Measurements from ENCODE around the gene CDC42BPB.

DNA sequence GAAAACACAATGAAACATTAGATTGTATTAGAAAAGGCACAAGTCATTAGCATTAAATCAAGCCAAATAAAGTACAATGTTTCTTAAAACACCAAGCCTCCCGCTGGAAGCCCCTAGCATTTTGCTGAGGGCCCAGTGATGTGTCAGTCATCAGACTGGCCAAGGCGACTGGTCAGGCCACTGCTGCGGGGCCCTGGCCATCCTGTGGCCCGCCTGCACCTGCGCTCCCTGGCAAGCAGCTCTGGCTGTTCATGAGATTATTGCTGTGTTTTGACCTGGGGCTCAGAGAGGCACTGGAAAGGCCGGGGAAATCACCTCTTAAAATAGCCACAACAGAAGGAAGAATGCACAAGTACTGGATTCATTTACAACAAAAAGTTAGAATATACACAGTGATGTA lies 159.1 kb downstream of the CDC42BPB start:
- no peak for TF ChIP-seq POLR2A (IDR thresholded peaks at IDR 0.05)
- TF ChIP-seq, protein P1, sequence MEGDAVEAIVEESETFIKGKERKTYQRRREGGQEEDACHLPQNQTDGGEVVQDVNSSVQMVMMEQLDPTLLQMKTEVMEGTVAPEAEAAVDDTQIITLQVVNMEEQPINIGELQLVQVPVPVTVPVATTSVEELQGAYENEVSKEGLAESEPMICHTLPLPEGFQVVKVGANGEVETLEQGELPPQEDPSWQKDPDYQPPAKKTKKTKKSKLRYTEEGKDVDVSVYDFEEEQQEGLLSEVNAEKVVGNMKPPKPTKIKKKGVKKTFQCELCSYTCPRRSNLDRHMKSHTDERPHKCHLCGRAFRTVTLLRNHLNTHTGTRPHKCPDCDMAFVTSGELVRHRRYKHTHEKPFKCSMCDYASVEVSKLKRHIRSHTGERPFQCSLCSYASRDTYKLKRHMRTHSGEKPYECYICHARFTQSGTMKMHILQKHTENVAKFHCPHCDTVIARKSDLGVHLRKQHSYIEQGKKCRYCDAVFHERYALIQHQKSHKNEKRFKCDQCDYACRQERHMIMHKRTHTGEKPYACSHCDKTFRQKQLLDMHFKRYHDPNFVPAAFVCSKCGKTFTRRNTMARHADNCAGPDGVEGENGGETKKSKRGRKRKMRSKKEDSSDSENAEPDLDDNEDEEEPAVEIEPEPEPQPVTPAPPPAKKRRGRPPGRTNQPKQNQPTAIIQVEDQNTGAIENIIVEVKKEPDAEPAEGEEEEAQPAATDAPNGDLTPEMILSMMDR (IDR thresholded peaks at IDR 0.05), result no peak
